H1 (cell line): ENCODE data around the gene TLR1. TPM values are rescaled to one million over a fixed set of nuclear protein-coding genes. Genes with fewer than 3 reads are reported as not detected.

Experiments
- CTCF ChIA-PET: fragments of 300-600 bp; sonication (Branson Sonifier 250); formaldehyde crosslinking; loops from one replicate; lab custom pipeline; 2021; ENCODE audit not compliant: partially characterized antibody; lab: Charles Lee
- POLR2A ChIA-PET: fragments of 300-600 bp; sonication (Branson Sonifier 250); formaldehyde crosslinking; loops from one replicate; lab custom pipeline; 2021; ENCODE audit warnings: inconsistent platforms; ENCODE audit not compliant: partially characterized antibody; lab: Charles Lee
- DNase-seq, 2 experiments: peaks; one replicate each; pipeline versions ENCODE4 v3.0.0 to v3.0.0-alpha.2; 2010 to 2022; ENCODE audit warnings: low spot score in 2 of 2, low read depth in 1 of 2, mixed read lengths in 1 of 2
- FAIRE-seq: peaks from 2 replicates; lab custom pipeline; 2011; peaks lifted over from hg19 to GRCh38; lab: Jason Lieb, UNC
- H2AFZ ChIP-seq: 2 replicates; pipeline ENCODE4 v1.8.1; 2012; ENCODE audit warnings: low read length, inconsistent platforms
- H2AK5ac ChIP-seq: 2 replicates; pipeline ENCODE4 v1.6.1; 2013; ENCODE audit warnings: low read depth, low read length
- H2BK120ac ChIP-seq: replicated peaks from 2 replicates; pipeline ENCODE3; 2013; ENCODE audit warnings: low read depth, low read length, inconsistent platforms
- H2BK12ac ChIP-seq: 2 replicates; pipeline ENCODE4 v1.6.1; 2013; ENCODE audit warnings: low read depth, low read length
- H2BK15ac ChIP-seq: 2 replicates; pipeline ENCODE4 v1.6.1; 2013; ENCODE audit warnings: low read length
- H2BK20ac ChIP-seq: 2 replicates; pipeline ENCODE4 v1.6.1; 2013; ENCODE audit warnings: low read length
- H2BK5ac ChIP-seq: 2 replicates; pipeline ENCODE4 v1.6.1; 2013; ENCODE audit warnings: low read depth, low read length
- H3K14ac ChIP-seq: 2 replicates; pipeline ENCODE4 v1.6.1; 2013; ENCODE audit warnings: inconsistent platforms; ENCODE audit not compliant: insufficient read length
- H3K18ac ChIP-seq: 2 replicates; pipeline ENCODE4 v1.6.1; 2013; ENCODE audit warnings: low read length; ENCODE audit errors: extremely low read depth
- H3K23ac ChIP-seq: 2 replicates; pipeline ENCODE4 v1.6.1; 2013; ENCODE audit warnings: inconsistent platforms; ENCODE audit not compliant: insufficient read length
- H3K23me2 ChIP-seq: 2 replicates; pipeline ENCODE4 v1.6.1; 2013; ENCODE audit warnings: low read depth, low read length
- H3K27ac ChIP-seq: 2 replicates; pipeline ENCODE4 v1.6.1; 2011; ENCODE audit warnings: low read depth, low read length, inconsistent platforms
- H3K27me3 ChIP-seq, 4 experiments: replicated peaks in 1 of 4; 1 replicate in 1 of 4; 2 replicates in 3 of 4; pipeline versions ENCODE4 v1.6.1 to v1.8.1; 2011 to 2013; ENCODE audit warnings: low read length in 3 of 4, mild to moderate bottlenecking in 3 of 4, inconsistent platforms in 2 of 4, mixed read lengths in 2 of 4, moderate library complexity in 1 of 4; ENCODE audit not compliant: control insufficient read depth in 3 of 4, insufficient read depth in 3 of 4; ENCODE audit errors: extremely low read depth in 1 of 4
- H3K36me3 ChIP-seq, 4 experiments: 2 replicates each; pipeline versions ENCODE4 v1.6.1 to v1.8.1; 2011 to 2013; ENCODE audit warnings: mild to moderate bottlenecking in 4 of 4, low read length in 3 of 4, moderate library complexity in 2 of 4, control low read depth in 1 of 4, inconsistent platforms in 1 of 4; ENCODE audit not compliant: insufficient read depth in 4 of 4, control insufficient read depth in 2 of 4
- H3K4ac ChIP-seq: replicated peaks from 2 replicates; pipeline ENCODE3; 2013; ENCODE audit warnings: low read length, low read depth, mixed read lengths, inconsistent platforms; ENCODE audit not compliant: insufficient read length
- H3K4me1 ChIP-seq, 4 experiments: replicated peaks in 1 of 4; 1 replicate in 1 of 4; 2 replicates in 3 of 4; pipeline versions ENCODE4 v1.6.1 to v1.8.1; 2011 to 2013; ENCODE audit warnings: low read length in 3 of 4, inconsistent platforms in 2 of 4, mixed read lengths in 1 of 4; ENCODE audit not compliant: insufficient read depth in 4 of 4, control insufficient read depth in 3 of 4
- H3K4me2 ChIP-seq, 2 experiments: 2 replicates each; pipeline versions ENCODE4 v1.6.1 to v1.8.1; 2011 to 2013; ENCODE audit warnings: low read depth in 2 of 2, low read length in 2 of 2, control low read depth in 1 of 2, inconsistent platforms in 1 of 2, mild to moderate bottlenecking in 1 of 2; ENCODE audit not compliant: insufficient read depth in 1 of 2
- H3K4me3 ChIP-seq, 4 experiments: fragments of 200-600, 300-600 bp in 1 of 4; sonication (generic), shearing (Covaris generic), sonication (Bioruptor Twin) in 1 of 4; 2 replicates each; pipeline versions ENCODE4 v1.5.1 to v1.8.1; 2011 to 2016; ENCODE audit warnings: low read length in 4 of 4, low read depth in 3 of 4, control low read depth in 2 of 4, inconsistent platforms in 2 of 4, mild to moderate bottlenecking in 2 of 4, mixed read lengths in 1 of 4, moderate library complexity in 1 of 4; ENCODE audit not compliant: insufficient read depth in 2 of 4; ENCODE audit errors: extremely low read depth in 1 of 4
- H3K56ac ChIP-seq: replicated peaks from 2 replicates; pipeline ENCODE3; 2013; ENCODE audit warnings: low read depth, mild to moderate bottlenecking, mixed read lengths, low read length, inconsistent platforms; ENCODE audit not compliant: insufficient read length
- H3K79me1 ChIP-seq: 2 replicates; pipeline ENCODE4 v1.6.1; 2013; ENCODE audit warnings: low read depth, low read length, control low read depth
- H3K79me2 ChIP-seq, 2 experiments: 2 replicates each; pipeline versions ENCODE4 v1.6.1 to v1.8.1; 2012 to 2013; ENCODE audit warnings: low read length in 2 of 2, mild to moderate bottlenecking in 2 of 2, inconsistent platforms in 1 of 2; ENCODE audit not compliant: insufficient read depth in 2 of 2, control insufficient read depth in 1 of 2
- H3K9ac ChIP-seq, 4 experiments: replicated peaks in 1 of 4; 1 replicate in 1 of 4; 2 replicates in 3 of 4; pipeline versions ENCODE4 v1.6.1 to v1.8.1; 2011 to 2013; ENCODE audit warnings: low read depth in 3 of 4, low read length in 3 of 4, control low read depth in 2 of 4, mild to moderate bottlenecking in 2 of 4, moderate library complexity in 2 of 4, inconsistent platforms in 1 of 4; ENCODE audit errors: extremely low read depth in 1 of 4
- H3K9me3 ChIP-seq, 2 experiments: 2 replicates each; pipeline versions ENCODE4 v1.6.1 to v1.8.1; 2012 to 2013; ENCODE audit warnings: mild to moderate bottlenecking in 2 of 2, moderate library complexity in 2 of 2, control low read depth in 1 of 2, inconsistent platforms in 1 of 2, low read depth in 1 of 2, low read length in 1 of 2, mixed read lengths in 1 of 2; ENCODE audit not compliant: insufficient read depth in 2 of 2
- H4K20me1 ChIP-seq, 2 experiments: replicated peaks in 1 of 2; 2 replicates each; pipeline versions ENCODE3 to v1.8.1; 2011 to 2013; ENCODE audit warnings: inconsistent platforms in 2 of 2, low read length in 2 of 2, mild to moderate bottlenecking in 1 of 2; ENCODE audit not compliant: insufficient read depth in 2 of 2, control insufficient read depth in 1 of 2
- H4K5ac ChIP-seq: 2 replicates; pipeline ENCODE4 v1.6.1; 2013; ENCODE audit warnings: low read length, low read depth, mixed read lengths, inconsistent platforms; ENCODE audit not compliant: insufficient read length
- H4K8ac ChIP-seq: 2 replicates; pipeline ENCODE4 v1.8.0; 2013; ENCODE audit warnings: mild to moderate bottlenecking, moderate library complexity, low read length, inconsistent platforms; ENCODE audit not compliant: insufficient read depth; ENCODE audit errors: extremely low read depth
- H4K91ac ChIP-seq: replicated peaks from 2 replicates; pipeline ENCODE3; 2013; ENCODE audit warnings: low read length, mixed read lengths, inconsistent platforms; ENCODE audit not compliant: insufficient read length
- CTBP2 ChIP-seq: IDR thresholded peaks from 2 replicates; pipeline ENCODE4 v1.7.0; 2011; ENCODE audit warnings: borderline replicate concordance, mild to moderate bottlenecking, moderate library complexity, mixed read lengths, low read length; ENCODE audit not compliant: insufficient read depth, insufficient read length
- CTCF ChIP-seq, 3 experiments: IDR thresholded peaks; 1 replicate in 2 of 3; 2 replicates in 1 of 3; pipeline versions ENCODE4 v1.5.1 to v1.6.1; 2011; ENCODE audit warnings: low read length in 3 of 3, mild to moderate bottlenecking in 3 of 3, inconsistent platforms in 2 of 3, low read depth in 1 of 3, moderate library complexity in 1 of 3; ENCODE audit not compliant: insufficient read depth in 1 of 3; ENCODE audit errors: control extremely low read depth in 1 of 3
- E2F6 ChIP-seq: IDR thresholded peaks from 2 replicates; pipeline ENCODE4 v1.6.1; 2012; ENCODE audit warnings: inconsistent platforms
- HDAC6 ChIP-seq: IDR thresholded peaks from one replicate; pipeline ENCODE4 v1.7.1; 2012; ENCODE audit warnings: low read depth, mild to moderate bottlenecking, inconsistent platforms, low read length, moderate library complexity
- JUN ChIP-seq: IDR thresholded peaks from 2 replicates; pipeline ENCODE4 v1.6.1; 2011; ENCODE audit warnings: low read depth, mild to moderate bottlenecking, improper control_type of control experiment, low read length
- KDM5A ChIP-seq: fragments of 200-600 bp; IDR thresholded peaks from 2 replicates; pipeline ENCODE4 v1.7.1; 2012; ENCODE audit warnings: mild to moderate bottlenecking, low read length, inconsistent platforms, mixed read lengths
- MAX ChIP-seq: IDR thresholded peaks from 2 replicates; pipeline ENCODE4 v1.6.1; 2012; ENCODE audit warnings: inconsistent platforms
- PHF8 ChIP-seq: fragments of 200-600 bp; sonication (generic); conservative IDR thresholded peaks from 2 replicates; pipeline ENCODE4 v1.7.1; 2012; ENCODE audit warnings: low read depth, mild to moderate bottlenecking, inconsistent platforms, low read length, moderate library complexity
- SIRT6 ChIP-seq: IDR thresholded peaks from one replicate; pipeline ENCODE4 v1.7.1; 2012; ENCODE audit warnings: low read length, inconsistent platforms
- SUZ12 ChIP-seq: fragments of 200-600 bp; sonication (generic); IDR thresholded peaks from 2 replicates; pipeline ENCODE4 v1.6.1; 2012; ENCODE audit warnings: mild to moderate bottlenecking, inconsistent platforms, low read length, moderate library complexity, mixed read lengths
- YY1 ChIP-seq: IDR thresholded peaks from 2 replicates; pipeline ENCODE4 v1.6.1; 2011; ENCODE audit warnings: low read depth, mild to moderate bottlenecking, low read length
- WGBS, 2 experiments: shearing (Covaris generic) in 1 of 2; methylation state at CpG; one replicate each; pipeline versions ENCODE4 v1.1.6 to v1.1.7; 2013 to 2015; ENCODE audit warnings: low lambda C conversion rate in 2 of 2, mixed read lengths in 2 of 2, inconsistent platforms in 1 of 2, low coverage in 1 of 2, missing lambda C conversion rate in 1 of 2; ENCODE audit not compliant: insufficient replicate concordance in 2 of 2, insufficient coverage in 1 of 2, insufficient read length in 1 of 2; ENCODE audit errors: extremely low coverage in 1 of 2, missing lambda C conversion rate in 1 of 2; 5-methylcytosine and 5-hydroxymethylcytosine counted together
- polyA plus RNA-seq, 7 experiments: library from polyadenylated mRNA; depleted of rRNA in 3 of 7; stranded (reverse) in 5 of 7; unstranded in 2 of 7; fragments of >200 nt in 5 of 7; fragments of 200-250 nt in 2 of 7; gene quantifications; 1 replicate in 5 of 7; 2 replicates in 1 of 7; 4 replicates in 1 of 7; pipeline versions ENCODE4 v1.2.1 to v1.2.3, GENCODE V29; 2011 to 2013; ENCODE audit warnings: missing spikeins in 2 of 7, mixed read lengths in 2 of 7
- total RNA-seq: library from RNA; stranded (reverse); fragmentation: NEBNext Ultra II Directional; extraction: Animal tissue kit (Norgen Biotek cat#: 25700); gene quantifications from 2 replicates; pipeline ENCODE4 v1.2.1, GENCODE V29; 2021

The TLR1 gene
- total and polyA plus RNA-seq, 2 of the 8 experiments (the other 6 are each of a cell fraction or from before 2014, with no cell fraction given), result not detected

- no peak overlapping the region for H4K91ac ChIP-seq
- H2AK5ac ChIP-seq, result no peak overlapping the region
- no peak overlapping the region for H3K9ac ChIP-seq
- H2BK20ac ChIP-seq, result no peak overlapping the region
- no peak overlapping the region for H2BK5ac ChIP-seq
- no peak overlapping the region for H2BK15ac ChIP-seq
- H3K23ac ChIP-seq, result no peak overlapping the region
- no peak overlapping the region for H3K27ac ChIP-seq
- no peak overlapping the region for H3K14ac ChIP-seq
- H2AFZ ChIP-seq, result no peak overlapping the region
- TF ChIP-seq YY1 (no peak), MAX (no peak), CTBP2 (no peak), E2F6 (no peak), HDAC6 (no peak), SIRT6 (no peak), JUN (no peak), KDM5A (no peak), PHF8 (no peak), CTCF (IDR thresholded peaks at IDR 0.05; ENCODE audit: control extremely low read depth in 1 of 3, insufficient read depth in 1 of 3, low read depth in 1 of 3, low read length in 3 of 3) (no peak), SUZ12 (no peak)
- H3K79me2 ChIP-seq, result no peaks in the 10 kb centered on the region
- no peaks in the 10 kb centered on the region; a peak in 1 of 7 replicates for H3K27me3 ChIP-seq
- H4K8ac ChIP-seq, result no peak overlapping the region
- H3K79me1 ChIP-seq, result no peaks in the 10 kb centered on the region
- H3K9me3 ChIP-seq, result peaks cover 8 to 10% of the 10 kb centered on the region in 2 experiments; a peak in 2 of 4 replicates
- no peak overlapping the region for H2BK120ac ChIP-seq
- peaks cover 0 to 9% (median 7%) of the 10 kb centered on the region in 4 experiments; a peak in 6 of 7 replicates for H3K4me1 ChIP-seq
- H3K4me3 ChIP-seq, result no peak overlapping the region
- H3K36me3 ChIP-seq, result no peaks in the 10 kb centered on the region
- DNase-seq (no peak), FAIRE-seq (no peak)
- H4K20me1 ChIP-seq, result peaks cover 0 to 8% of the 10 kb centered on the region in 2 experiments
- peaks cover 12% of the 10 kb centered on the region for H3K23me2 ChIP-seq
- H4K5ac ChIP-seq, result no peak overlapping the region
- no peak overlapping the region for H3K56ac ChIP-seq
- 80% methylated on average over 4 of the region's 4 CpGs; no CpG with 5 or more reads in 1 of the 2 experiments for WGBS, 2 experiments
- H3K18ac ChIP-seq, result no peak overlapping the region
- no peak overlapping the region for H3K4me2 ChIP-seq
- ChIA-PET CTCF (interaction anchor here (1.0 kb wide), 1 partner anchor 10 kb away, joined by 4 read pairs; no protein-coding TSS in a partner anchor), POLR2A (no interaction called here)
- H3K4ac ChIP-seq, result no peak overlapping the region
- no peak overlapping the region for H2BK12ac ChIP-seq
Observed at GRCh38 chr4:38749336-38749735, 55.3 kb downstream of the TLR1 start.
